HepG2 (cell line): ENCODE measurements around the gene SERTAD2. TPM values are rescaled to one million over a fixed set of nuclear protein-coding genes. Genes with fewer than 3 reads are reported as not detected.

Source experiments
- AHDC1 ChIP-seq: sonication (generic); formaldehyde crosslinking; IDR thresholded peaks from 2 replicates; pipeline ENCODE4 v1.5.1; 2020; ENCODE audit warnings: mild to moderate bottlenecking, missing genetic modification reagents, borderline replicate concordance
- ARNT2 ChIP-seq: sonication (generic); formaldehyde crosslinking; IDR thresholded peaks from 2 replicates; pipeline ENCODE4 v1.8.0; 2022; ENCODE audit warnings: mild to moderate bottlenecking, low read depth, missing genetic modification reagents, moderate library complexity
- HMGA1 ChIP-seq: sonication (generic); formaldehyde crosslinking; conservative IDR thresholded peaks from 2 replicates; pipeline ENCODE4 v1.4.0; 2020; ENCODE audit warnings: missing genetic modification reagents
- HNRNPLL ChIP-seq: fragments of 200-400 bp; formaldehyde crosslinking; IDR thresholded peaks from 2 replicates; pipeline ENCODE4 v1.6.1; 2017; ENCODE audit warnings: mild to moderate bottlenecking, low read depth, low read length; ENCODE audit not compliant: poor library complexity, severe bottlenecking
- KDM3A ChIP-seq: IDR thresholded peaks from 2 replicates; pipeline ENCODE4 v1.6.1; 2018; ENCODE audit warnings: low read depth, missing compliant biosample characterization
- KLF9 ChIP-seq: IDR thresholded peaks from 2 replicates; pipeline ENCODE4 v1.6.1; 2016; ENCODE audit warnings: low read depth
- MTF2 ChIP-seq: sonication (generic); formaldehyde crosslinking; IDR thresholded peaks from 2 replicates; pipeline ENCODE4 v1.5.0; 2020; ENCODE audit warnings: missing genetic modification reagents, borderline replicate concordance
- NFYB ChIP-seq: sonication (generic); formaldehyde crosslinking; IDR thresholded peaks from 2 replicates; pipeline ENCODE4 v1.4.0; 2020; ENCODE audit warnings: missing genetic modification reagents
- UBTF ChIP-seq: sonication (generic); formaldehyde crosslinking; IDR thresholded peaks from 2 replicates; pipeline ENCODE4 v1.4.0; 2020; ENCODE audit warnings: mild to moderate bottlenecking, missing genetic modification reagents
- ZNF142 ChIP-seq: sonication (generic); formaldehyde crosslinking; IDR thresholded peaks from 2 replicates; pipeline ENCODE4 v1.4.0; 2020; ENCODE audit warnings: missing genetic modification reagents
- ZNF143 ChIP-seq: sonication (generic); formaldehyde crosslinking; IDR thresholded peaks from 2 replicates; pipeline ENCODE4 v1.4.0; 2020; ENCODE audit warnings: missing genetic modification reagents
- ZNF468 ChIP-seq: sonication (generic); formaldehyde crosslinking; IDR thresholded peaks from 2 replicates; pipeline ENCODE4 v1.8.0; 2022; ENCODE audit warnings: mild to moderate bottlenecking, moderate library complexity, missing genetic modification reagents
- ZNF550 ChIP-seq: sonication (generic); formaldehyde crosslinking; IDR thresholded peaks from 2 replicates; pipeline ENCODE4 v1.4.0; 2020; ENCODE audit warnings: mild to moderate bottlenecking, missing genetic modification reagents, borderline replicate concordance
- ZNF644 ChIP-seq: IDR thresholded peaks from 2 replicates; pipeline ENCODE4 v1.6.1; 2016; ENCODE audit warnings: low read depth
- polyA plus RNA-seq, 8 experiments: library from polyadenylated mRNA; depleted of rRNA in 3 of 8; stranded (reverse) in 7 of 8; unstranded in 1 of 8; fragments of >200 nt; fragmentation: Illumina TruSeq in 4 of 8; extraction: Trizol in 4 of 8; gene quantifications; 2 replicates each; pipeline versions ENCODE4 v1.2.1 to v1.2.3, GENCODE V29; 2011 to 2016; ENCODE audit warnings: low read depth in 4 of 8, missing spikeins in 1 of 8, mixed read lengths in 1 of 8; ENCODE audit not compliant: insufficient read depth in 1 of 8
- total RNA-seq, 5 experiments: library from RNA; depleted of rRNA; stranded (reverse); fragments of >200 nt; fragmentation: Illumina TruSeq; extraction: Trizol; gene quantifications; 2 replicates each; pipeline ENCODE4 v1.2.3, GENCODE V29; 2016; ENCODE audit warnings: low read depth in 1 of 5

SERTAD2 gene
- total and polyA plus RNA-seq, 2 of the 13 experiments (the other 11 are each of a cell fraction or from before 2014, with no cell fraction given): 6.7 to 22.6 TPM

GRCh38 chr2:64652231-64653108, 1.2 kb downstream of the SERTAD2 start (continued):
- TF ChIP-seq ZNF142 (CRISPR knock-in tag) (no peak), AHDC1 (CRISPR knock-in tag) (no peak), HMGA1 (no peak), ZNF550 (CRISPR knock-in tag) (no peak), HNRNPLL (no peak), ZNF143 (CRISPR knock-in tag) (no peak), ZNF468 (CRISPR knock-in tag) (no peak), KDM3A (CRISPR knock-in tag) (no peak; the same call in 1 of the 2 replicates), ZNF644 (CRISPR knock-in tag) (no peak), KLF9 (CRISPR knock-in tag) (no peak), NFYB (no peak), MTF2 (CRISPR knock-in tag) (no peak), UBTF (CRISPR knock-in tag) (no peak; the same call in 1 of the 2 replicates), ARNT2 (CRISPR knock-in tag) (peak; percentile 46; the same call in 1 of the 2 replicates)
